RWPE1 (cell line): Measurements from ENCODE around the gene NCAPG2.

Experiments used
- CTCF ChIA-PET: fragments of 350-600 bp; sonication (Branson Sonifier 250); formaldehyde crosslinking; extraction: SDS; loops from one replicate; lab custom pipeline; 2021; lab: Yijun Ruan, JAX
- POLR2A ChIA-PET: fragments of 400-600 bp; formaldehyde crosslinking; extraction: SDS; loops from one replicate; lab custom pipeline; 2020; ENCODE audit warnings: antibody characterized with exemption; ENCODE audit not compliant: low non-redundant PET; lab: Yijun Ruan, JAX
- DNase-seq: peaks from one replicate; pipeline ENCODE4 v3.0.0; 2012; ENCODE audit warnings: low spot score
- H3K27ac ChIP-seq: fragments of 450-650 bp; 2 replicates; pipeline ENCODE4 v1.5.1; 2017
- CTCF ChIP-seq: fragments of 450-650 bp; conservative IDR thresholded peaks from 2 replicates; pipeline ENCODE4 v1.5.1; 2017; ENCODE audit warnings: low read depth, mild to moderate bottlenecking

Gene NCAPG2

GRCh38 chr7:158743219-158743618 lies 38.6 kb upstream of the NCAPG2 start:
- H3K27ac ChIP-seq, result peak overlapping the region; percentile 9; the same call in 1 of the 2 replicates
- ChIA-PET POLR2A (no interaction called here), CTCF (interaction anchor here (0.6 kb wide), 1 partner anchor 88 kb away, joined by 4 read pairs; no protein-coding TSS in a partner anchor)

DNA sequence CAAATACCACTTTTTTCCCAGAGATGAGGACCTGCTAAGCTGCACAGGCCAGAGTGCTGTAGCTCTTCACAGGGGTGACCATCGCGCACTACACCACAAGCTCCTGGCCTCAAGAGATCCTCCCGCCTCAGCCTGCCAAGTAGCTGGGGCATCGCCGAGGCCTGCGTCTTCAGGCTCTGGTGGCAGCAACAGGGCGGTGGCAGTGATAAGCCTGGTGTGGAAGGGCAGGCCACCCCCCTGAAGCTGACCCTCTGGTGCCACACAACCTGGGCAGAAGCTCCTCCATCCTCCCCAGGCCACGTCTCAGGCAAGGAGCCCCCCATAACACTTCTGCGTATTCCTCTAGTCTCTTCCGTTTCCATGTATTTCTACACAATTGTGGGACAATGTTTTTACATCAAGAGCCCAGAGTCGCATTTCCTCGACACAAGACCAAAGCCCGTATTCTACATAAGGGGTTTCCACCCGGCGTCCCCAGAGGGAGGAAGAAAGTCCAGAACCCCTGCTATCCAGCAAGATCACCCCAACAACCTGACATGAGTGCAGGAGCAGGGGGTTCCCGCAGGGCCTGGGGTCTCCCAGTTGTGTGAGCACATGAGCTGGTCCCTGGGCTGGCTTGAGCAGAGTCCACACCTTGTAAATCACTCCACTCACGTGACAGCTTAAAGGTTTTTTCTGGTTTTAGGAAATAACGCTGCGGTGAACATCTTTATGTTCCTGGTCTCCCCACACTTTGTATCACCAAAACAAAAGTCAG lies 37.6 kb upstream of the NCAPG2 start:
- no peak for DNase-seq
- CTCF ChIA-PET, result interaction anchor here (1.3 kb wide), 1 partner anchor 9 kb away, joined by 5 read pairs; no protein-coding TSS in a partner anchor
- H3K27ac ChIP-seq, result no peak overlapping the region
- TF ChIP-seq CTCF, result no peak
- POLR2A ChIA-PET, result interaction anchor here (0.7 kb wide), 1 partner anchor 45 kb away, joined by 3 read pairs; no protein-coding TSS in a partner anchor

More at GRCh38 chr7:158743219-158743618, 38.6 kb upstream of the NCAPG2 start:
- no peak for DNase-seq
- no peak for TF ChIP-seq CTCF

DNA sequence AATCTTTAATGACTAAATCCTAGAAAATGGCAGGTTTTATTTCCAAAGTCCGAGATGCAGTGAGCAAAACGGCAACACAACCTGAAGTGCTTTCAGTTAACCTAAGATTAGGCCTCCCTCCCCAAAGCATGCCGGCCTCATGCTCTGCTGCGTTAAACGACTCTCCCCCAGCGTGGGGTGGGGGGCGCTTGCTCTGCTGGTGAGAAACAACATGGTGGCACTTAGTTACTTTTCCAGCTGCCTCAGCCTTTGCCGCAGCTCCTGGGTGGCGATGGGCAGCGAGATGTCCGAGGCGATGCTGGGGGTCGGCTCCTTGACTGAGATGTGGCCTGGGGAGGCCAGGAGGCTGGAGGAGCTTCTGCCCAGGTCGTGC lies 36.7 kb upstream of the NCAPG2 start:
- TF ChIP-seq CTCF, result no peak
- CTCF ChIA-PET, result interaction anchor here (1.3 kb wide), 1 partner anchor 8 kb away, joined by 5 read pairs; no protein-coding TSS in a partner anchor
- POLR2A ChIA-PET, result no interaction called here
- peak overlapping the region; percentile 45 for H3K27ac ChIP-seq
- DNase-seq, result no peak

DNA sequence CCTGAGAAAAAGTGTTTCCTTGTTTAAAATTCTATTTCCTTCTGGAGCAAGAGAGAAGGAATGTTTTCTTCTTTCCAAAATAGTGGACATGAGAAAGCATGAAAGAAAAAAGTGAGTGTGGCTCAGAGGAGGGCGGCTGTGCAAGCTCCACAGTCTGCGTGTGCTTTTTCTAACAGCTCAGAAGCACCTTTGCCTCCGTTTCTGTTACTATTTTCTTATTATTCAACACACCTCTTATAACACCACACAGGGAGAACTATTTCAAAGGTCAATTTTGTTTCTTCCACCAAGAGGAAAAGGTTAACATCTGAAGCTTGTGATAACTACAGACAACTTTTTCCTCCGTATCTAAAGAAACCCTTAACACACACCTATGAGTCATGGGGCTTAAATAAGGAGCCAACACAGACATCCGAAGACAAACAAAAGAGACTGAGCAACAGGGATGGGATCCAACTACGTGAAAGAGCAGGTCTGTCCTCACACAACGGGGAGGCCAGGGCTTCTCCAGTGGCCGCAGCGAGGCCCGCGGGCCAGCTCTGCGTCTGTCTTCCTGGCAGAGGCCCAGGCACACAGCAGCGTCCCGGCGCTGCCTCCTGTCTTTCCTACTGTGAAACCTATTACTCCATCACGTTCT lies 36.2 kb upstream of the NCAPG2 start:
- peak; percentile 58 for DNase-seq
- ChIA-PET POLR2A (interaction anchor here (0.5 kb wide), 1 partner anchor 57 kb away, joined by 3 read pairs; no protein-coding TSS in a partner anchor), CTCF (no interaction called here)
- peak overlapping the region; percentile 45 for H3K27ac ChIP-seq
- no peak for TF ChIP-seq CTCF

DNA sequence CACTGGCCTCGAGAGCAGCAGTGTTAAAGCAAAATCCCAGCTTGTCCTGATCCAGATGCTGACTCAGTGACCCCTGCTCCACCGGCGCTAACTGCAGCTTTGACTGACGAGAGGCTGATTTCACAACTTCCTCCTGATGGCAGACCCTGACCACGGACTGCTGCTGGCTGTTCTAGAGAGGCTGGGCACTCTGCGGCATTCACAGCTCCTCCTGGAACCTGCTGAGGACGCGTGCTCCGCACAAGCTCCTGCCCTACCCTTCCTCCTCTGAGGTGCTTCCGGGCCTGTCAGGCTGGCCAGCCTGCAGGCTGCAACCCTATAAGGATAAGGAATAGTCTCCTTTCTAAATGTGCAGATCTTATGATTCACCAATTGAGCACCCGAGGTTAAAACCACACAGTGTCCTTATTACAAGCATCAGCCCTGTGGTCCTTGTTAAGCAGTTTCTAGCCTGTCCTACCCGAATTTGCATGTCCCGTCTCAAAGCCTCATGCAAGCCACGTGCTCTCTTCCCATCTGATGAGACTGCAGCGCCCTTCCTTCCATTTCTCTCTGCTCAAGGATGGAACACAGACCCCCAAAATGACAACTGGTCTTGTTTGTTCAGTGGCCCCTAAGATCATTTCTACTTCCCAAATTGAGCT lies 35.5 kb upstream of the NCAPG2 start:
- ChIA-PET POLR2A (interaction anchor here (0.5 kb wide), 1 partner anchor 56 kb away, joined by 3 read pairs; no protein-coding TSS in a partner anchor), CTCF (no interaction called here)
- peak overlapping the region; percentile 43 for H3K27ac ChIP-seq
- no peak for TF ChIP-seq CTCF
- peak; percentile 21 for DNase-seq

DNA sequence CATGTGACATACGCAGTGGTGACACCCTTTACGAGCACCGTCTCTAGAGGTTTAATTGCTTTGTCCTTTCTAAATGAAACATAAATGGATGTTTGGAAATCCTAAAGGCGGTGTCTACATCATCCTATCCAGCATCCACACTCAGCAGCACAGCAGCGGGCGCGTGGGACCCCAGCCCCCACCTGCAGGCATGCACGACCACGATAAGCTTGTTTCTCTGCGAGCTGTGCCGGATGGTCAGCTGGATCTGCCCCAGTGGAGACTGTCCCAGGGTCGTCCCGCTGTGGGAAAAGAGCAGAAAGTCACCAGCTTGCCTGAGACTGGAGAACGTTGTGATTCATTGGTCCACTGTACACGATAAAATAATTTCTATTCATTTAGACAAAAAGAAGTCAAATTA lies 34.2 kb upstream of the NCAPG2 start:
- H3K27ac ChIP-seq, result no peak overlapping the region
- ChIA-PET POLR2A (no interaction called here), CTCF (no interaction called here)
- no peak for DNase-seq
- TF ChIP-seq CTCF, result no peak
